NCI-H1417 treated with DMSO at 0.1 percent for 48 hours (cell line): ENCODE measurements around the gene PCDHA6.
"Not testable (repeated sequence)": the region's sequence is repeated elsewhere in the genome, so short reads cannot be mapped to it uniquely, and the experiment has no call there.

Experiments used
- DNase-seq: peaks from one replicate; lab custom pipeline; 2025; lab: John Stamatoyannopoulos, UW

Gene PCDHA6

GRCh38 chr5:140862441-140863295 lies 34.9 kb downstream of the PCDHA6 start:
- no peak for DNase-seq

- no peak for DNase-seq
Measured at GRCh38 chr5:140868721-140869554, 41.2 kb downstream of the PCDHA6 start, which contains the start of gene PCDHA11. TSS of gene PCDHA11 (plus strand) at chr5:140868957. CDS start at chr5:140869104, 147 bp downstream.

GRCh38 chr5:140869555-140869886 lies 41.8 kb downstream of the PCDHA6 start:
- DNase-seq: no peak

GRCh38 chr5:140870221-140871201 lies 42.8 kb downstream of the PCDHA6 start:
- DNase-seq: no peak

GRCh38 chr5:140875085-140876065 lies 47.6 kb downstream of the PCDHA6 start, which contains the start of gene PCDHA12:
TSS of gene PCDHA12 (plus strand) at chr5:140875308. CDS start at chr5:140875473, 165 bp downstream.
- no peak for DNase-seq

GRCh38 chr5:140876541-140877261 lies 48.9 kb downstream of the PCDHA6 start:
- DNase-seq: not testable (repeated sequence)

GRCh38 chr5:140877262-140877581 lies 49.5 kb downstream of the PCDHA6 start:
- no peak for DNase-seq
